IPS-NIHi7 (cell line): Measurements from ENCODE around the gene IRGQ.
"Not testable (repeated sequence)": the region's sequence is repeated elsewhere in the genome, so short reads cannot be mapped to it uniquely, and the experiment has no call there.

Experiments used
- DNase-seq: peaks from one replicate; pipeline ENCODE4 v3.0.0; 2012; ENCODE audit warnings: mixed read lengths; ENCODE audit errors: extremely low spot score

Gene IRGQ

DNA sequence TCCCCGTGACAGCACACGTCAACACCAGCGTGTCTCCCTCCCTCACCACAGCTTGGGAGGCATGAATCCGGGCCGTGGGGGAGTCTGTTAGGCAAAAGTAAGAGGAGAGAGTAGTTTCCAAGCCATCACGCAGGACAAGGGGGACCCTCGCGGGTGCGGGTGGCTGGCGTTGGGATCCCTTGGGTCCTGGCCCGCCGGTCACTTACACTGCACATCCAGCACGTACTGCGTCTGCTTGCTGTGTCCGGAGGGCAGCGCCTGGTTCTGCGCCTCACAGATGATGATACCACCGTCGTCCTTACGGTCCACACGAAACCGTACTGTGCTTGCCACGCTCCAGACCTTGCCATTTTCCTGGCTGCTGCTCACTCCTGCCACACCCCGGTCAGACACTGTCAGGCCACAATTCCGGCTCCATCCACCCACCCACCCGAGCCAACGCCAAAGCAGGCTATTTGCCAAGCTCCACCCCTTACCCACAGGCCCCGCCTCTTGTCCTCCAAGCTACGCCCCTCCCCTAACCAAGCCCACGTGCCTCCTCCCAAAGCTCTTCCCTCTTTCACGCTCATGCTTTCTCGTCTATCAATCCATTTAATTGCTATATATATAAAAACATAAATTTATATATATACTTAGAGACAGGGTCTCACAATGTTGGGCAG is 30.1 kb upstream of the IRGQ start:
- peak; percentile 67 for DNase-seq

DNA sequence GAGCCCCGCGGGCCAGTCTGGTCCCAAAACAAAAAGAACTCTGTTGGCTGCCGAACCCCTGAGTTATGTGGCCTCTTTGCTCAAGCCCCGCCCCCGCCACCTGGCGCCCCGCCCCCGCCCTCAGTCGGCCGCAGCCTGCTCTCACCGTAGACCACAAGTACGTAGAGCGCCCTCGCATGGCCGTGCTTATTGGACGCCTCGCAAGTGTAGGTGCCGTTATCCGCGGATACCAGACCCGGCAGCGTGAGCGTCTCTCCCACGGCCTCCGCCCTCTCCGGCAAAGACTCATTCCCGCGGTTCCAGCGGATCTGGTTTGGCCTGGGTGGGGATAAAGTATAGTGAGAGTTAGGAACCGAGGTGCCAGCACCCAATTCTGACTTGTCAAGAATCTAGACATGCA is 29.0 kb upstream of the IRGQ start:
- DNase-seq: peak; percentile 91

DNA sequence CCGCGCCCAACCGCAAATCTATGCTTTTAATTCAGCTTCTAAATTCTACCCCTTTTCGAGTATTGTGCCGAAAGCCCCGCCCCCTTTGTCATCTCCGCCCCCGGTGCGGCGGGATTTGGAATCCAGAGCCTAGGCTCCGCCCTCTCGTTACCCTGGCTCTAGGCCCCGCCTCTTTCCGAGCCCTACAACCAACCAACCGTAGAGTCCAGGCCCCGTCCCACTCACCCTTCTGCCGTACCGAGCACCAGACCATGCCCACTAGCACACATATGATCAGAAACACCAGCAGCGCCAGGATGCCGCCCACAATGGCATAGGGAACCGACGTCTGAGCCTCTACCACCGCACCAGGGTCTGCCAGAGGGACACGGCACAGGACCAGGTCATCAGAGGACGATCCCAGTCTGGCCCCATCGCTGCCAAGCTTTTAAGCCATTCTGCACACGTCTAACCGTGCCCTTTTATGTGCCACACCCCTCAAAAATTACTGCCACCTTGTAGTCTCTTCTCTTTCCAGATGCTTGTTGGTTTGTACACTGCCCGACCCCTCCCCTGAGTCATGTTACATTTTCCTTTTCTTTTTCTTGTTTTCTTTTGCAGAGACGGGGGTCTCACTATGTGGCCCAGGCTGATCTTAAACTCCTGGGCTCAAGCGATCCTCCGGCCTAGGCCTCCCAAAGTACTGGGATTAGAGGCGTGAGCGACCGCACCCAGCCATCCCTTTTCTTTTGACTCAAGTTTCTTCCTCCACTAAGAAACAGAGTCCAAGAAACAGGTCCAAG is 28.1 kb upstream of the IRGQ start:
- DNase-seq: peak; percentile 85

DNA sequence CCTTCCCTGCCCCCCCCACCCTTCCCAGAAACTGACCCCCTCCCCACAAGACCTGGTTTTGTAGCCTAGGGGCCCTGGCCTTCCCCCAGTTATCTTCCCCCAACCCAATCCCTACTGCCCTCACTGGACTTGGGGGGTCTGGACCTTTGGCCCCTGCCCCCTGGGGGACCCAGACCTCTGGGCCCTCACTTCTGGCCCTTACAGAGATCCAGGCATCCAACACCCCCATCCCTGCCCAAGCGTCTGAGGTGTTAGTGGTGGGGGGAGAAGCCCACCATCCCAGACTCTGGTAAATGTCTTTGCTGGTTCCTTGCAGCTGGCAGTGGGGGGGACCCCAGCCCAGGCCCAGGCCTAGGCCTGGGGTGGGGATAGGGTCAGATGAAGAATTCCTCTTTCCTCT is 27.0 kb upstream of the IRGQ start:
- DNase-seq: no peak

DNA sequence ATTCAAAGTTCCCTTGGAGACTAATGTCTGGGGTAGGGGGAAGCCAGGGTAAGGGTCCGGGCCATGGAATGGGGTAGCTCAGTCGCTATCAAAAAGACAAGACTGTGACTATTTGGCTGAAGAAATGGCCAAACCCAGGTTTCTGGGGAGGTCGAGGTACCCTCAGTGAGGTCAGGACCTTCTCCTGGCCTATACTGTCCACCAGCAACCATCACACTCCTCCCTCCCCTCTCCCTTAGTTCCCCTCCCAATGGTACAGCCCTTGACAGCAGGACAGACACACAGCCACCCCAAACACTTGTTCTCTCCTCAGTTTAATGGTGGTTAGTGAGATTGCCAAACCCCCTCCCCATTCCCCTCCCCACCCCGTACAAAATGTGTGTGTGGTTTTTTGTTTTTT is 26.1 kb upstream of the IRGQ start:
- no peak for DNase-seq

DNA sequence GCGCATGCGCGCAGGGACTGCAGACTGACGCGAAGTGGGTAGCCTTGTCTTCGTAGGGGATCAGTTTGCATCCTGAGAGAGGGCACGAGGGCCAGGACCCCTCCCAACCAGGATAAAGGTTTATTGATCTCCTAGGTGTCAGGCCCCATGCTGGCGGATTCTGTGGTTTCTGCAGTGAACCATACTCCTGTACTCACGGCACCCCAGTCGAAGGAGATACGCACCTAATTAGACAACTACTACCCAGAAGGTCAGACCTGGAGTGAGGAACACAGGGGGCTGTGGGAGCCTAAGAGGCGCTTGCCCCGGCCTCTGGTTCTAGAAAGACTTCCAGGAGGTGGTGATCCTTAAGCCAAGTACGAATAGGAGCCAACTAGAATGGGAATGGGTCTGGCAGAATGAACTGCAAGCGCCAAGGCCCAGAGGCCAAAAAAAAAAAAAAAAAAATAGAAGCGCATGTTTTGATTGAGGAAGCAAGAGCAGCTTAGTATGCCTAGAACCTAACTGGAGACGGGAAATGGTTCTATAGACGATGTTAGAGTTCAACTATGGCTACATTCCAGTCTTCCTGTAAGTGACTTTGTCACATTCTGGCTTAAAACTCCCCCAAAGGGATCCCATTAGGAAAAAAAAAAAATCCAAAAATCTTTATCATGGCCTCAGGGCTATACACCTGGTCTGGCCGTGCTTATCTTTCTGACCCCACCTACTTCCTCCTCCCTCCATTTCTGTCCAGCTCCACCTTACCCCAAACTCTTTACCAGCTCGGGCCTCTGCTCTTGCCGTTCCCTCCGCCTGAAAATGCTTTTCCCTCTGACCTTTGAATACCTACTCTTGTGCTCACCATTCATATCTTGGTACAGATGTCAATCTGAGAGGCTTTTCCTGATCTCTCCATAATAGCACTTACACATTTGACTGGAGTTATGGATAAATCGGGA is 24.4 kb upstream of the IRGQ start:
- no peak for DNase-seq

DNA sequence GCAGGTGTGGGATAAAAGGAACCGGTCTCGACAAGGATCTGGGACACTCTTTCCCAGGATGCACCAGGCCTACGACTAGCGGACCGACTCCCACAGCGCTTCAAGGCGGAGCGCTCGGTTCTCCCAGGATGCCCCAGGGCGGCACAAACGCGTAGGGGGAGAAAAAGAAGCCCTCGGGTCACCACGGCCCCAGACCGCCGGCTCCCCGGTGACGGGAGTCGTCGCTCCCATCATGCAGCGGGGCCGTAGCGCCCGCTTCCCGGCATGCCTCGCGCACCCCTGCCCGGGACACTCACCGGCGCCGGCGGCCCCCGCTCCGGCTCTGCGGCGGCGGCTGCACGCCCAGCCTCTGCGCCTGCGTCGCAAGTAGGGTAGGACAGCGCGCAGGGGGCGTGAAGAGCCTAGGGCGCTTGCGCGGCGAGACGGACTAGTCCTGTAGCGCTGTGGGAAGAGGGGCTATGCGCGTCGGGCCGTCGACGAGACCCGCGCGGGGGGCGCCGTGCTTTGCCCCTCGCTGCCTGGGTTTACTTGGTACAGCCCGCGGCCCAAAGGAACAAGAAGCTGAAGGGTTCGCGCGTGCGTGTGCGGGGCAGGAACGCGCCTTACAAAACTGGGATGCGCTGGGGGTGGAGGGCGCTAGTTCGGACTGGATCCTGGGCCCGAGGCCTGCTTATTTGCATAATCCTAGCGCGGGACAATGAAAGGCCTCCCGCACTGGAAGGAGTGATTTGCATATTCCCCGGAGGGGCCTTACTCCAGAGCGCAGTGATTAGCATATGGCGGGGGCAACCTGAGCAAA is 23.5 kb upstream of the IRGQ start, which contains the start of gene ZNF428:
Gene ZNF428, minus strand, starts transcription at position 368 of the 799 bp plus-strand sequence. CDS start 5,325 bp downstream, outside the sequence.
- DNase-seq: peak; percentile 90

DNA sequence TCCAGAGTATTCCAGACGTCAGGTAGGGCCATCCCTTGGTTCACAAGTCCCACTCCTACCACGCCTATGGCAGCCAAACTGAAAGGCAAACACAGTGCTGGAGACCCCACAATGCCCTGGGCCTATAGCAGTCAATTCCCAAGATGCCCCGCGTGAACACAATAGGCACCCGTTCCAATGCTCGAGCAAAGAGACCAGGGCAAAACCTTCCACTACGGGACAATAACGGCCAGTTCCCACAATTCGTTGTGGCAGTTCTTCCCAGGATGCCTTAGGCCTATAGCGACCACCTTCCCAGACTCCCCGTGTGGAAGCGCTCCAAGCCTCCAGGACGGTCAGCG is 23.0 kb upstream of the IRGQ start:
- DNase-seq: peak; percentile 54

DNA sequence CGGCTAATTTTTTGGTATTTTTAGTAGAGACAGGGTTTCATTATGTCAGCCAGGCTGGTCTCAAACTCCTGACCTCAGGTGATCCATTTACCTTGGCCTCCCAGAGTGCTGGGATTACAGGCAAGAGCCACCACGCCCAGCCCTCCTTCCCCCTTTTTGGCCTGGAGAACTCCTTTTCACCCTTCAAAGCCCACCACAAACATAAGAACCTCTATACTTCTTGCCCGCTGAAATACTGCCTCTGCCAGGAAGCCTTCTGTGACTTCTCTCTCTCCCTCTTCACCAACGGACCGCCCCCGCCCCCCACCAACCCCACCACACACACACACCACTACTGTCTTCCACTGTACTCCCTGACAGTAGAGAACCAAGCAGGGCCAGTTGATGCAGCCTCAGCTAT is 21.0 kb upstream of the IRGQ start:
- no peak for DNase-seq

DNA sequence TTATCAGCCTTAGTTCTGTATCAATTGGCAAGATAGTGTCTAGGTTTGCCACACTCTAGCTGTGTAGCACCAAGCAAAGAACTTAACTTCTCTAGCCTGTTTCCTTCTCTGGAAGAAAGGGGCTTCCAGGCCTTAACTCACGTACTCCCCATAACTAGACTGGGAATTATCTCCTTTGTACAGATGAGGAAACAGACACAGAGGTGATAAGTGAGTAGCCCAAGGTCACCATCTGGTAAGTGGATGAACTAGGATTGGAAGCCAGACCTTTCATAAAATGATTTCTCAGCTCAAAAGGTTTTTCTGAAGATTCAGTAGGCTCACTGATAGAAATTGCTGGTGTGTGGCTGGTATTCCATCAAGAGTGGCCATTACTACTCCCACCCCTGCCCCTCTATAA is 20.4 kb upstream of the IRGQ start:
- DNase-seq: no peak

DNA sequence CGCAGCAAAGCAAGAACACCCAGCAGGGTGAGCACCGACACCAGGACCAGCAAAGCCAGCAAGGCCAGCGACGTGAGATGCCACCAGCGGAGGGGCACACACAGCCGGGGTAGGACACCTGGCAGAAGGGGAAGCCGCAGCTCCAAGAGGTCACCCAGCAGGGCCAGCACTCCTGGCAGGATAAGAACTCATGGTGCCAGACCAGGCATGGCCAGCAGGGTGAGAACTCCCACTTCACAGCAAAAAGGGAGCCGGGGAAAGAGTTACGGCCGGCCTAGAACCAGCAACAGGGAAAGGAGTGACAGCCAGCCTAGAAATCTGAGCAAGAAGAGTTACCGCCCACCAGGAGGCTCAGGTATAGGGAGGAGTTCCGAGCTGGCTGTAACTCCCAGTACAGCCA is 16.4 kb upstream of the IRGQ start:
- DNase-seq: no peak

DNA sequence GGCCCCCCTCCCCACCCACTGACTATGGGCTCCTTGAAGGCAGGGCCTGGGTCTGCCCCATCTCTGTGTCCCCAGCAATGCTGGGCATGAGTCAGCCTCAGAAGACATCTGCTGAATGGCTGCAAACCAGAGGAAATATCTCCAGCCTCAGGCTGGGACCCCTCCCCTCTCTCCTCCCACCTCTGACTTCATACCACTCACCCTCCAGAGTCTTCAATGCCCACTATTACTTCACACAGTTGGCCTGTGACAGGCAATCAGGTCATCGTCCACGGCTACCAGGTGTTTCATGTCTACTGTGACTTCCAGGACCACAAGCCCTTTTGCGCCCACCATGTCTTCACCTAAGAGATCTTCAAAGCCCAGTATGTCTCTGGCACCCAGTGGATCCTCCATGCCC is 15.9 kb upstream of the IRGQ start, which contains the start of gene SRRM5:
Gene SRRM5, plus strand, starts transcription at position 301 of the 400 bp plus-strand sequence. Its CDS starts 34 bp downstream, at position 335.
- no peak for DNase-seq

DNA sequence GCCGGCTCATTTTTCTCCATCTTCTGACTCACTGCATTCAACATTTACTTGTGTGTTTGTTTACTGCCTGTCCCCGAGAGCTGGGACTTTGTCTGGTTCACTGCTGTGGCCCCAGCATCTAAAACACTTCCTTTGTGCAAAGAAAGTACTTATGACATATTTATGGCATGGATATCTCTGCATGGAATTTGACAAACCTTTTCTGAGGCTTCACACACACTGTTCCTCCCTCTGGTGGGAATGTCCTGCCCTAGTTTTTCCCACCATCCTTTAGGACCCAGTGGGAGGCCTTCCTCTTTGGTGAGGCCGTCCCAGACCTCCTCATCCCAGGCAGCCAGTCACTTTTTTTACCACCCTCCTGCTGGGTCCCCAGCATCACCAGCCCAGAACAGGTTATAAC is 14.6 kb upstream of the IRGQ start:
- no peak for DNase-seq

DNA sequence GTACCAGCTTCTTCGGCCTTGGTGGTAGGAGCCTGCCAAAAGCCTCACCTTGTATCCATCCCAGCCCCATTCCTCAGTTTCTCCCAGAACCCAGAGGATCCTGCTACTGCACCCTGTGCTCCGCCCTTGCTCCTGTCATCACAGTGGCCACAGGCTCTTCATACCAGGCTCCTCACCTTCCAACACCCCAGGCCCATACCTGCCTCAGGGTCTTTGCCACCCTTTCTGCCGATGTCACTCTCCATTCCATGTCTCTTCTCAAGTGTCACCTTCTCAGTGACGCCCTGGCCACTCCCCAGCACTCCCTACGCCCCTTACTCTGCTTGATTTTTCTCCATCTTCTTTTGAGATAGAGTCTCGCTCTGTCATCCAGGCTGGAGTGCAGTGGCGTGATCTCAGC is 13.9 kb upstream of the IRGQ start:
- DNase-seq: no peak

DNA sequence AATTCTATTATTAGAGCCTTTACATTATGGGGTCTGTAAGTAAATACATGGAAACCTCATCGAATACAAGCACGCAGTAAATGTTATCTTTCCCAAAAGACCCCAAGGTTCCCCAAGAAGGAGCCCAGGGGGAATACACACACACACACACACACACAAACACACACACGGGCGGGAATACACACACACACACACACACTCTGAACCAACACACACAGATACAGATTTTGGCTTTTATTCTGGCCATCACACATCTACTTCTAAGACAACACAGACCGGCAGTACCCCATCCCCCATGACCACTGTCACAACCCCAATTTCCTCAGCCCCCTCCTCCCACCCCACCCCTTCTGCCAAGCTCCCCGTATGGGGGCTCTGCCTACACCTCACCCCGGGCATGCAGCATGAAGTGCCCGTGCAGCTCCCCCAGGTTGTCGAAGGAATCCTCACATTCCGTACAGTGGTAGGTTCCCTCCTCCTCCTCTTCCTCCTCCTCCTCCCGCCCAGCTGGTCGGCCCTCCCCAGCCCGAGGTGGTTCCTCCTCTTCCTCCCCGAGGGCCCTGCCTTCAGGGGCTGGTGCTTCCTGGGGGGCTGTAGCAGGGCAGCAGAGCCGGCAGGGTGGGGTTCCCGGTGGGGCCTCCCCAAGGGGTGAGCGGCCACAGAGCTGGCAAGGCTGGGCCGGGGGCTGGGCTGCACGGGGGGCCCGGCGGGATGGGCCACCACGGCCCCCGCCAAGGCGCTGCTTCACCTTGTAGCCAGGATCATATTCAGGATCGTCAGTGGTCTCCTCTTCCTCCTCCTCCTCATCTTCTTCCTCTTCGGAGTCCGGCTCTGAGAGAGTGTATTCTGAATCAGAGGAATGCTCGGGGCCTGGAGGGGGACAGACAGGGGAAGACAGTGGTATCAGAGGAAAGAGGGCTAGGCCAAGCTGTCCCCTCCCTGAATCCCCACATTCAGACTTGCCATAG is 11.6 kb upstream of the IRGQ start:
- no peak for DNase-seq

DNA sequence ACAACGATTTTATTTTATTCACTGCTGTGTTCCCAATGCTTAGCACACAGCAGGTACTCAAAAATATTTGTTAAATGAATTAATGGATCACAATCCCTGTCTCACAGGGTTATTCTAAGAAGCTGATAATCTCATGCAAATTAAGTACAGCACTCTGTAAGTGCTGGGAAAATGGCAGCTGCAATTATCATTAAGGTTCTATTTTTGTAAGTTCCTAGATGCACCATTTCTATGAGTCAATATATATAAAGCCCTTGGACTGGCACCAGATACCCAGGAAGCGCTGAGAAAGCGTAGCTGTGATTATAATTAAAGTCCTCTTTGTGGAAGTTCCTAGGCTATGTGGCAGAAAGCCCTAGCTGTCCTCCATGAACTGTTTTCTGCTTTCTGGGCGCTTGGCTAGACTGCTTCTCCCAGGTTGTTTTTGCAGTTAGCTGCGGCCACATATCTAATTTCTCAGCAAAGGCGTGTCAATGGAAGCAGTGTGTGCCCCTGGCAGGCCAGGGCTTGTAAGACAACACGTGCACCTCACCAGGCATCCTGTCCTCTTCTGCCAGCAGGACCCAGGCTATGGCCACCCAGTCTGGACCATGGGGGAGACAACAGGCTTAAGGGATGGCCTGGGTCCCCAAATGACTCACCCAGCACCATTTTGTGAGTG is 10.8 kb upstream of the IRGQ start:
- DNase-seq: no peak

DNA sequence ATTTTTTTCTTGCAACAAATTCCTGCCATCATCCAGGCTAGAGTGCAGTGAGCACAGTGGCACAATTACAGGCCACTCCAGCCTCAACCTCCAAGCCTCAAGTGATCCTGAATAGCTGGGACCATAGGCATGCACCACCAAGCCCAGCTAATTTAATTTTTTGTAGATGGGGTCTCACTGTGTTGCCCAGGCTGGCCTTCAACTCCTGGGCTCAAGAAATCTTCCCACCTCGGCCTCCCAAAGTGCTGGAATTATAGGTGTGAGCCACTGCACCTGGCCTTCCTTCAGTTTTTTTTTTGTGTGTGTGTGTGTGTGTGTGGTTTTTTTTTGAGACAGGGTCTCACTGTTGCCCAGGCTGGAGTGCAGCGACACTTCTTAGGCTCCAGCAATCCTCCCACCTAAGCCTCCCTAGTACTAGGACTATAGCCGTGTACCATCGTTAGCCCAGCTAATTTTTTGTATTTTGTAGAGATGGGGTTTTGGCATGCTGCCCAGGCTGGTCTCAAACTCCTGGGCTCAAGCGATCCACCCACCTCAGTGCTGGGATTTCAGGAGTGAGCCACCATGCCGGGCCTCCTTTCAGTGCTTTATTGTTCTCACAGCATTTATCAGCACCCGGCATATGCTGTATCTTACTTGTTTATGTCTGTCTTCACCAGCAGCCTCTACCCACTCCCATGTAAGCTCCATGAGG is 10.1 kb upstream of the IRGQ start:
- no peak for DNase-seq

DNA sequence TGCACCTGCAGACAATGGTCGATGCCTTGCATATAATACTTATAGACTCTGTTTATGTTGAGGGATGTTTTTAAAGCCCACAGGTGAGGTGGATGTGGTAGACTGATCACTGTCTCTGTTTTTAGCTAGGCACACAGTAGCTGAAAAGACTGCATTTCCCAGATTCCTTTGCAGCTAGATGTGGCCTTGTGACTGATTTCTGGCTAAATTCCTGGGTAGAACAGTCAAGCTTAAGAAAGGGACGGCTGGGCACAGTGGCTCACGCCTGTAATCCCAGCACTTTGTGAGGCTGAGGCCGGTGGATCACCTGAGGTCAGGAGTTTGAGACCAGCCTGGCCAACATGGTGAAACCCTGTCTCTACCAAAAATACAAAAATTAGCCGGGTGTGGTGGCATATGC is 4.4 kb upstream of the IRGQ start:
- not testable (repeated sequence) for DNase-seq

DNA sequence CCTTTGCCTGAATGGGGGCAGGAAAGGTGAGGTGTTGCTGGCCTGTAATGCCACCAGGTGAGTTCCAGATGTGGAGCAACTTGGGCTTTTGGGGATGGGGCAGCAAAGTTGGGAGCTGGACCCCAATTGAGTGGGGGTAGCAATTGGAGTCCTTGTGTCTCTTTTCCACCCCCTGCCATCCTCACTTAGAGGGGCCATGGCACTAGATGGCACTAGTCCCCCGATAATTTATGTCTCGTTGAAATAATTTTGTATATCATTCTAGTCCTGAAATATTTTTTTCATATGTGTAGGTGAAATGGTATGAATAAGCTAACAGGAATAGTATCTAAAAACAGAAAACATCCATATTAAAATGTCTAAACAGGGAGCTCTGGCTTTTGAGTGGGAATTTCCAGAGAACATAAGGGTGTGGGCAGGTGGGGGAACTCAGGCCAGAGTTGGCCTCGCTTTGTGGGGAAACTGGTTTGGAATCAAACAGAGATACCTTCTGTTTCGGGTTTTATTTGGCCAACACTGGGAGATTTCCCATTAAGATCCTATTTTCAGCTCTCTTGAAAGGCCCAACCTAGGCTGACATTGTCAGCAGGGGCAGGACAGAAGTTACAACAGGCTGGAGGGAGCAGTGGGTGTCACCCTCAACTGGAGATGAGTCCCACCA is 3.8 kb upstream of the IRGQ start:
- no peak for DNase-seq
